Right hindlimb (tissue), 1 donor: ENCODE measurements around the gene DSTN.

Experiments used
- DNase-seq: peaks from one replicate; pipeline ENCODE4 v3.0.0-alpha.2; 2018

Gene DSTN

DNA sequence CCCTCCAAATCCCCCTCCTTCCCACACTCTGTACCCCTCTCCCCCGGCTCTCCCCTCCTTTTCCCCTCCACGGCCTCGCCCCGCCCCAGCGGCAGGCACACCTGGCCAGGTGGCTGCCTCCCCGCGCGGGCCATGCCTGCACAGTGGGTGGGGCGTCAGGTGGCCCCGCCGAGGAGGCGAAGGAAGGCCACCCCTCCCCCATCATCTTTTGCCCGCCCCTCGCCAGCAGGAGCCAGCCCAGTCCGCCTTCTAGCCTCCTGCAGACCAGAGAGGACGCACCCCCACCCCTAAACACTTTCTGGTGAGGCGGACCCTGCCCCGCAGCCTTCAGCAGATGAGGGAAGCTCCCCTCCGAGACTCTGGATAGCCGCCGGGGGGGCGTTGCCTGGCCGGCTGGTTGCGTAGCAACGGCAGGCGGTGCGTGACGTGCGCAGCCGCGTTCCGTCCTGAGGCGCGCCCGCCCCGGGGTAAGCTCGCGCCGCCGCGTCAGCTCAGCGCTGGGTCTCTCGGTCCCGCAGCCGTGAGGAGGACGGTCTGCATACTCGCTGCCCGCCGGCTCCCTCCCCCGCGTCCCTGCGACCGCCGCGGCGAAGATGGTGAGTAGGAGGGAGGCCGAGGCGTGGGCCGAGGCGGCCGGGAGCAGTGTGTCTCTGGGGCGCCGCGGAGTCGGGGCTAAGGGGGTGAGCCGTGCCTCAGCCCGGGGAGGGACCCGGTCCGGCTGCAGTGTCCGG, at the start of gene DSTN:
Gene DSTN (plus strand): TSS at position 460 of the 731 bp plus-strand sequence. CDS start 134 bp downstream, at position 594.
- DNase-seq = peak; percentile 96

DNA sequence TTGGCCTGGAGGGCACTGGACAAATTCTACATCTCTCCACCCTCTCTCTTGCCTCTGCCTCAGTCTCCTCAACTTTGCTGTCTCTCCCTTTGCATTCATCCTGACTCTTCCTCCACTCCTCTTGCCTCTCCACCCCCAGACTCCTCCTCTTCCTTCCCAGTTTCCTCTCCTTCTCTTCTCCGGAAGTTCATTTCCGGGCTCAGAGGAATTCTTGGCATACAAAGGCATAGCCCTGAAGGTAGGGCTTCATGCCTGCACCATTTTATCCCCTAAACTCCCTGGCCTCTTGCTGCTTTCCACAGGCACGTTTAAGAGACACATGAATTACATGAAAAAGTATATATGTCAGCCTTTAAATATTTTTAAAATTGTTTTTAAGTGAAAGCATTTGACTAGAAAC, 49.3 kb upstream of the DSTN start:
- no peak for DNase-seq

DNA sequence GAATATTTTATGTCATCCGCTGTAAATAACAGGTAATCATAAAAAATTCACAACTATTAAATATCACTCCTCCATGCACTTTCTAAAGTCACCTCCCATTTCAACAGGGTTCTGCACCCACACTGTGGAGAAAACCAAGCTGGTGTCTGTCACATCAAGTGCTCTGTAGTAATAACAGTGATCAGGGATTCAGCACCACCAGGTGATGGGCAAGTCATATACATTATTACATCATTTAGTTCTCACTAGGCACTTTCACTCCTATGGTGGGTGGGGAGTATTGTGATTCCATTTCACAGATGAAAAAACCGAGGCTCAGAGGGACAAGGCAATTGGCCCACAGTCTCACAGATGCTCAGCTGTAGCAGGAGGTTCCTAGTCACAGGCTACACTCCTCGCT, 47.3 kb upstream of the DSTN start:
- no peak for DNase-seq

DNA sequence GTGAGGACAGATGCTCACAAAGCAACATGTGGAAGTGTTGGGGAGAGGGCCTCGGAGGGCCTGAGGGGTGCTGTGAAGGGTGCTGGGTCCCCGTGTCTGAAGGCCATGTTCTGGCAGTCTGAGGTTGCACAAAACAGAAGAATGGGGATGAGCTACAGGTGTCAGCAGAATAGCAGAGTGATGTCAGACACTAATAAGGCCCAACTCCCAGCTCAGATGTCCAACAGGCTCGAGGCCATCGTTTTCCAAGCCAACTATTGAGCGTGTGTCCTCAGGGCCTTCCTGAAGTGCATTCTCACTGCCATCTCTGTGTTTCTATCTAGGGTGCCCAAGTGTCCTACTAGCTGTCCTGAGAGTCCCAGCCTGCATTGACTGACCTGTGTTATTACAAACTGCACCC, 46.5 kb upstream of the DSTN start:
- DNase-seq = no peak

DNA sequence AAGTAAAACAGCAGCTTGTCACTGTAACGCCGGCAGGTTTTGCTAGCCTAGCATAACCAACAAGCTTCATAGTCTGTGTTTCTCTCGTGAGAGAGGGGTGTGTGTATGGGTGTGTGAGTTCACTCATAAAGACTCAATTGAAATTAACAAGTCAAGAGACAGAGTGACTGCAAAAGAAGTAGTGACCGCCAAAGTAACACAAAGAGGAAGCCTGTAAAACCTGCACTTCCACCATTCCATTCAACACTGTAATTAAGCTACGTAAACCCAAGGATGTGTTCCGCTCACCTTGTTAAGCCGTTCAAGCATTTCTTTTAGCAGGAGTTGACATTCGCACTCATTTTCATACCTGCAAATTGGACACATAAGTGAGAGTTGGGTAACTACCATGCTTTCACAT, 45.3 kb upstream of the DSTN start:
- no peak for DNase-seq

DNA sequence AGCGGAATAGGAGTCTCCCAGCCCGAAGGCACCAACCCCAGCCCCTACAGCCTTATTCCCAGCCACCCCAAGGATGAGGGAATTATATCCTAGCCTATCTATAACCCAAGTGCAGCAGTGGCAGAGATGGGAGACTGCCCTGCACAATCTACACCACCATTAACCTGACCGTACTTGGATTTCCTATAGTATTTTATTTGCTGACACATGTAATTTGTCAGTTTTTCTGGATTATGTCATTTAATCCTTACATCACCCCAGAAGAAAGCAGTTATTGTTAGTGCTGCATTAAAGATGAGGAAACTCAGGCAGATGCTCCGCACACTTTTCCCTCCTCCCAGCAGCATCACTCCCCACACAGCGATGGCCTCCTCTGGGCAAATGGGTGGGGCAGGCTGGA, 44.7 kb upstream of the DSTN start:
- DNase-seq = no peak

DNA sequence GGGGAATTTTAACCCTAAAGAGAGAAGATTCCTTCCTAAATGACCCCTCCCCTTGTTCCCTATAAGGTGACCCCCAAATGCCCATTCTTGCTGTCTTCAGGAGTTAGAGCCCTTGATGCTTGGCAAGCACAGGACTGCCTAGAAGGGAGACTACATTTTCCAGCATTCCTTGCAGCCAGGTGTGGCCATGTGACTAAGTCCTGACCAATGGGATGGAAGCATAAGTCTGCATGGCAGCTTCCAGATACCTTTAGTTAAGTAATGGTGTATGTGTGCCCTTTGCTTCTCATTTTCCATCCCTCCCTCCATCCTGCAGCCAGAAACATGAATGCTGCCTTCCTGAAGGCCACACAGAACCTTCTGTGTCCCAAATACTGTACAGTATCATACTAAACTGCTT, 44.2 kb upstream of the DSTN start:
- DNase-seq = no peak

DNA sequence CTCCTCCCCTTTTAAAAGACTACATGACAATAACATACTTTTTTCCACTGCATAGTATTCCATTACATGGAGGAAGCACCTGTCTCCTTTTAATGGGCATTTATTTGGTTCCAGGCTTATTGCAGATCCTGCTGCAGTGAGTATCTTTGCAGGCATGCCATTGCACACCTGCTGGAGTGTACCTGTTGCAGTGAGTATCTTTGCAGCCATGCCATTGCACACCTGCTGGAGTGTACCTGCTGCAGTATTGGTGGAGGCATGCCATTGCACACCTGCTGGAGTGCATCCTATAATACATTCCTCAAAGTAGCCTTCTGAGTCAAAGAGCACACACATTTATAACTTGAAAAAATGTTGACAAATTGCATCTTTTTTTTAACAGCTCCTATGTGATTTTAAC, 40.3 kb upstream of the DSTN start:
- no peak for DNase-seq

DNA sequence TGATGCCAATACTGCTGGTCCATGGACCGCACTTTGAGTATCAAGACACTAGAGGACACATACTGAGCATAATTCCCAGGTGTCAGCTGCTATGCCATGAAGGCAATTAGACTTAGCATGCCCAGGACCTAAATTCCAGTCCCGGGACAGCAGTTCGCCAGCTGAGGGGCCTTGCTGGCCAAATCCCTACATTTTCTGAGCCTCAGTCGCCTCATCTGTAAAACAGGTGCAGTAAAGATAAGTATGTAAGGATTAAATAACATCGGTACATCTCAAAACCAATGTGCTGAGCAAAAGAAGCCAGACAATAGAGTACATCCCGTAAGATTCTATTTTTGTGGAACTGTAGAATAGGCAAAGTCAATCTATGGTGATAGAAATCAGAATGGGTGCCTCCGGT, 39.7 kb upstream of the DSTN start:
- DNase-seq = no peak

DNA sequence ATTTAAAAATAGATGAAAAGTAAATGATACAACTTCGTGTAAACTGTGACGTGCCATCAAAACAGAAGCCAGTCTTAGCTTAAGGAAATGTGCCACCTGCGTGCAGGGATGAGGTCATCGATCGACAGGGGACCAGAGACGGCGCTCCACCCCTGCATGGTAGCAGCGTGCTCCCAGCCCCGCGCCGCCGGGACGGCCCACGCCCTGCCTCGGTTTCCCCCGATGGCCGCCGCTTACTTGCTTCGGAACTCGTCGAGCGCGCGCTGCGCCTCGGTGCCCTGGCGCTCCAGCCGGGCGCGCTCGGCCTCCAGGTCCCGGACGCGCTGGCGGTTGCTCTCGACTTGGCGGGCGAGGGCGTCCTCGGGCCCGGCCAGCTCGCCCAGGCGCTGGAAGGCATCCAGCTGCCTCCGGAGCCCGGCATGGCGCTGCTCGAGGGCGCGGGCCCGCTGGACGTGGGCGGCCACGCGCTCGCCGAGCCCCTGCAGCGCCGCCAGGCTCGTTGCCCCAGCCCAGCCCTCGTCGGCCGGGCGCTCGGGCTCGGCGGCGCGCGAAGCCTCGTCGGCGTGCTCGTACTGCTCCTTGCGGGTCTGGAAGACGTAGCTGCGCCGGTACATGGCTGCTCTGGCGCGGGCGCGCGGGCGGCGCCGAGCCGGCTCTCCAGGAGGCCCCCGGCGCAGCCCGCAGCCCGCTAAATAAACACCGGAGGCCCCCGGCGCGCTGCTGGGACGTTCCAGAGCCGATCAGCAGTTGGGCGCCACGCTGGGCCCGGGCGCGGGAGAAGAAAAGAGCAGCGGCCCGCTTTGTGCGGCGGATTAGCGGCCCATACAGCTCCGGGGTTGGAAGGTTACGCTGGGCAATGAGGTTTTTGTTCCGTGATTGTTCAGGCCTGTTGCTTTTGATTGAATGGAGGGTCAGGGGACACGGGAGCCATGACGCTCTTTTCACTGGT, 38.9 kb upstream of the DSTN start, which contains the start of gene BFSP1:
Gene BFSP1 (minus strand): TSS at position 664 of the 949 bp plus-strand sequence. CDS start 50 bp downstream, at position 614.
- DNase-seq = peak; percentile 78

DNA sequence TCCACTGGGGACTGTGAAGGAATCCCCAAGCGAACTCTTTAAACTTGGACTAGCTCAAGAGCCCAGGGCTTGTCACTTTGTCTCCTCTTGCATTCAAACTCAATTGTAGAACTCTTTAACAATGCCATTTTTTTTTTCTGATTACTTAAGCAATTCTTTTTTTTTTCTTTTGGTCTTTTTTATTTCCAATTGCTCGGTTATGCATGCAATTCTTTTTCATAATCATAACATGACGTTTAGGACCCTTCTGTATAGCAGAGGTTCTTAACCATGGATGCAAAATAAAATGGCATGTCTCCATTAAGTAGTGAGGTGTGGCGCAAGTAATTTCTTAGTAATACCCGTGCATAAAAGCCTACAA, 38.2 kb upstream of the DSTN start:
- no peak for DNase-seq

DNA sequence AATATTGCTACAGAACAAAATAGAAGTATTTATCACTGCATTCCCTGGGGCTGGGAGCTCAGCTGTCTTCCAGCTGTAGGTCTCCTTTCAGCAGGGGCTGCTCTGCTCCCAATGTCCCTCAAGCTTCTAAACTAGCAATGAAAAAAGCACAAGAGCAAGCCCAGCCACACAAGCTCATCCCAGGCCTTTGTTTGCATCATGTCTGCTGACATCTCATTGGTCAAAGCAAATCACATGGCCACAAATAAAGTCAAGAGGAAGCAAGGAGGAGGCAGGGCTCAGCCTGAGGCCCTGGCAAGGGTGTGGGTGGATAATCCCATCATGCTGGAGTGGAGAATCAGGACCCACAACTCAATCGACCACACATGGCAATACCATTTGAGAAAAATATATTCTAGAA, 36.5 kb upstream of the DSTN start:
- DNase-seq = no peak

DNA sequence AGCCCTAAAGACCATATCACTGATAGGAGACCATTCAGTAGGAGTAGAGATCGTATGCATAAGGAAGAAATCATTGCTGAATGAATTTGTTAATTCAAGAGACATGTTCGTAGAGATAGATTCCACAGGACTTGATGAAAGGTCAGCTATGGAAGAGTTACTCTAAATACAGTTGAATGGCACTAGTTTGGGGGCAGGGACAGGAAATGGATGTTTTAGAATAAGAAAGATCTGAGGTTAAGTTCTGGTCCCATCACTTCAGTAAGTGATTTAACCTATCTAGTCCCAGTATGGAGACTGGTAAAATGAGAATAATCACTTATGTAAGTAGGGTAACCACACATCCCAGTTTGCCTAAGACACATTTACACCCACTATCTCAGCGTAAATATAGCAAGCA, 35.8 kb upstream of the DSTN start:
- no peak for DNase-seq

DNA sequence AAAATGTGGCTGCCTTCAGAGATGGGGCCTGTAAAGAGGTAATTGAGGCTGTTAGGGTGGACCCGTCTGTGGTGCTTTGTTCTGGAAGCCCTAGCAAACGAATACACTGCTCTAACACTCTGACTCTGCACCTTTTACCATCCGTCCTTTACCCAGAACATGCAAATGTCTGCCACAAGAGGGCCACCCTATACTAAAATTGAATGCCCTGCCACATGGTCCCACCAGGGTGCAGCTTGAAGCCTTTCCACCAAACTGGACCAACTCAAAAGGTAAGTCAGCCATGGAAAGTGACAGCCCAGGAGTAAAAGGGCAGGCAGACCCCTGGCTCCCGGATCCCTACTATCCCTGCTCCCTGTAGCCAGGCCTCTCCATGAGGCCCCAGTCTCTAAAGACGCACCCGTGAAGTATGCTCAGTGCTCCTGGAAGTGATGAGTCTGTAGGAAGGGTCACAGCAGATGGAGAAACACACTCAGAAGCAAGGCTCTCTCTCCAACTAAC, 32.9 kb upstream of the DSTN start:
- DNase-seq = peak; percentile 81

DNA sequence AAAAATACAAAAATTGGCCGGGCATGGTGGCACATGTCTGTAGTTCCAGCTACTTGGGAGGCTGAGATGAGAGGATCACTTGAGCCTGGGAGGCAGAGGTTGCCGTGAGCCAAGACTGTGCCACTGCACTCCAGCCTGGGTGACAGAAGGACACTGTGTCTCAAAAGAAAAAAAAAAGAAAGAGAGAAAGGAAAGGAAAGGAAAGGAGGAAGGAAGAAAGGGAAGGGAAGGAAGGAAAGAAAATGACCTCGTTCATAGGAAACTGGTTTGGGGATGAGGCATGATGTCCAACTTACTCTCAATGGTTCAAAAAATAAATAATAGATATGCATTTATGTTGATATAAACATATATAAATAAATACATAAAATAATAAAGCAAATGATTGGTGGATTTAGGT, 31.9 kb upstream of the DSTN start:
- DNase-seq = no peak

DNA sequence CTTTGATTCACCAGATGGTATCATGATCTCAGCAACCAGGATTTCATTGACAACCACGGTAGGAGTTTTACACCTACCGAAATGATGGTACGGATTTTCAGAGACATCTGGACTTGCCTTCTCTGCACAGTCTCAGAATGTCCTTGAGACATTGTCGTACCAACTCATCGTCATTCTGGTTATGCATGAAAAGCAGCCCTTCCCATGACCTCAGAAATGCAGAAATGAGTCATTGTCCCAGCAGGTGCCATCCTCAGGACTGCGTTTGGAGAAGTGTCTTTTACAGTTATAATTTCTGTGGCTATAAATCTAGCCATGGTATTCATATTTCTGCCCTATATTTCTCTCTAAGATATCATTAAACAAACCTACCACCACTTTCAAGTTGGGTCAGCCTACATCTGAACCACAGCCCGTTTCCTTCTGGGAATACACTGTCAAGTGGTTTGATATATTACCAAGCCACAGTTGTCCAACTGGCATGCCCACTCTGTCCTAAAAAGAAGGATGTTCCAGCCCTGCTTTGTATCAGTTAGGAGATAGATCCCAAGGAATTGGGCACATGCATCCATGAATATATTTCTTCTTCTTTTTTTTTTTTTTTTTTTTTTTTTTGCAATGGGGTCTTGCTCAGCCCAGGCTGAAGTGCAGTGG, 31.2 kb upstream of the DSTN start:
- DNase-seq = no peak

DNA sequence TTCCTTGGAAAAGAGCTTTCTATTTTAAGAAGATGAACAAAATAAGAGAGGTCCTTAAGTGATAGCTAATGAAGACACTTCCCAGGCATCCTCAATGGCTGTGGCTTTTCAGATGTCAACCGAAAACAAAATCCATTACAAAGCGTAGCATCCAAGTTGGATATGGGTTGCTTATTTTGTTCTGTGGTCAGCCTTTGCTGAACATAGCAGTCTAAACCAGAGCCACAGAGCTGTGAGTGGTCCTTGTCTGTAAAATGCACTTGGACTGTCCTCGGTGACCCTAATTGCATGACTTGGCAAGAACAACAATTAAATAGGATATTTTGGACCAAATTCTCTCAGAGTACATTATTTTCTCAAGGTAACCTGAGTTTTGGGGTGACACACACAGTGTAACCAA, 28.3 kb upstream of the DSTN start:
- DNase-seq = no peak

DNA sequence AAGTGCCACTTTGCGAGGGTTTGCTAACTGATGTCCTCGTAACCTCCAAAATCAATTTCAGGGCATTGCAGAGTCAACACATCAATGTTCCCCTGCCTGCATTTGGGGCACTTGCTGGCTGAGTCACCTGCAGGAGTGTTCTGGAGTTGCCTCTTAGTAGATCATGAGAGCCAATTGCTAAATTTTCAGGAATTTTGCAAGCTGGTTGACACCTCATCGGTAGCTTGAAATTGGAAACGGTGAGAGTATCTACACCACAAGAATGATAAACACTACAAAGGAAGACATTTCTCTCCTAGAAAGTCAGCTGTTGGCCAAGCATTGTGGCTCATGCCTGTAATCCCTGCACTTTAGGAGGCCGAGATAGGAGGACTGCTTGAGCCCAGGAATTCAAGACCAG, 27.9 kb upstream of the DSTN start:
- no peak for DNase-seq

DNA sequence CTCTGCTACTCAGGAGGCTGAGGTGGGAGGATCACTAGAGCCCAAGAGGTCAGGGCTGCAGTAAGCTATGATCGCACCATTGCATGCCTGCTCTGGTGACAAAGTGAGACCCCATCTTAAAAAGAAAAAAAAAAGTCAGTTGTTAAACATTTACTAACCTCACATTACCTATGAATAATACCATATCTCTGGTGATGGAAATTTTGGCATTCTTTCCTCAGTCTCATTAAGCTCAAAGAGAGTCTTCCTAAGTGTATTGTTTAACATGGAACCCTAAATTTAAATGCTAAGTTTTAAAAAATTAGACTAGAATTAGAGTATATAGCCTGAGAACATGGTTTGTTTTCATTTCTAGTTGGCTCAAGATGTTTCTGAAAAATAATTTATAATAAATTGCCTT, 27.4 kb upstream of the DSTN start:
- DNase-seq = no peak

DNA sequence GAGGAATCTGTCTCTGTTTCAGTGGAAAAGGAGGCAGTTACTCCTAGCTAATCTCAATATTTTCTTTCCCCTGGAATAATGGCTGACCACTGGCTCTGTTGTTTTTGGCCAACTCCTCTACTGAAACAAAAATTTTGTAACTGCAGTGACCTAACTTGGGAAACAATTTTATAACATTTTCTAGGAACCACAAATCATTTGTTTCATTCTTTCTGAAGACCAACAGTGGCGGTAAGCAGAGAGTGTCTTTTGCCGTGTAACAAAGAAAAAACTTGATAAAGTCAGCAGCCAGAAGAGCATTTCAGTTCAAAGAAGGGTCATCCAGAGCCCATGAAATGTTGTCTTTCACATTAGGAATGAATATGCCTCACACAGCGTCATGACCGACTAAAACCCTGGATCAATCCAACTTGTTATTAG, 26.9 kb upstream of the DSTN start:
- DNase-seq = peak; percentile 47

DNA sequence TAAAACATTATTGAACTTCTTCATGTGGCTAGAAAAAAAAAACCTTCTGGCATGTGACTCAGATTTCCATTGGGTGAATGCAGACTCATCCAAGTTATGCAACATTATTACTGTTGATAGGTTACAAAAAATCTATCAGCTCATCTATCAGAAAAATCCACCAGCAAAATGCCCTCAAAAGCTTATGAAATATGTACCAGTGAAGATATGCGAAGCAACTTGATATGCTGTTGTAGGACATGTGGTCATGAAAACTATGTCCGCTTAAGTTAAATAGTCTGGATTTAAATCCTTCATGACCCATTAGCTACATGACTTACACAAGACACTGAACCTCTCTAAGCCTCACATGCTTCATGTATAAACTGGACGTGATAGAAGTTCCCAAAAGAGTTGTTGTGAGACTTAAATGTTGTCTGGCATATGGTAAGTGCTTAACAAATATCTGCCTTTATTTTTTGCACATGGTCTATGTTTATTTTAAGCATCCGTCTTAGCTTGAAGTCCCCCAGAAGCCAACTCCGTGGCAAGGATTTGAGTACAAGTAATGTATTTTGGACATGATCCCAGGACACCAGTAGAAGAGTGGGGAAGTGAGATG, 26.2 kb upstream of the DSTN start:
- DNase-seq = no peak

DNA sequence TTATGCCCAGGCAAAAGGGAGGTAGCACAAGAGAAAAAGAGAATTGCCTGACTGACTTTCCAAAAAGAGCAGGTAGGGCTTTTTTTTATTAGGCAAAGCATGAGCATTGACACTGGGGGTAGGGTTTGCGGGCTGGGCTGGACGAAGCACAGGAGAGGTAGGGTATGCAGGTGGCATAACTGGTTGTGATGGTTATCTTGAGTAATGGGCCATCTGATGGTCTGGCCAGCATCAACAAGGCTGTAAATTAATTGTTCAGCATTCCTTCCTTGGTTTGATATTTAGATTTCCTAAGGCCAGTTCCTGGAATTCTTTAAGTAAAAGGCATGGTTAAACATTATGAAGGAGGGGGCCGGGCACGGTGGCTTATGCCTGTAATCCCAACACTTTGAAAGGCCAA, 24.7 kb upstream of the DSTN start:
- no peak for DNase-seq

DNA sequence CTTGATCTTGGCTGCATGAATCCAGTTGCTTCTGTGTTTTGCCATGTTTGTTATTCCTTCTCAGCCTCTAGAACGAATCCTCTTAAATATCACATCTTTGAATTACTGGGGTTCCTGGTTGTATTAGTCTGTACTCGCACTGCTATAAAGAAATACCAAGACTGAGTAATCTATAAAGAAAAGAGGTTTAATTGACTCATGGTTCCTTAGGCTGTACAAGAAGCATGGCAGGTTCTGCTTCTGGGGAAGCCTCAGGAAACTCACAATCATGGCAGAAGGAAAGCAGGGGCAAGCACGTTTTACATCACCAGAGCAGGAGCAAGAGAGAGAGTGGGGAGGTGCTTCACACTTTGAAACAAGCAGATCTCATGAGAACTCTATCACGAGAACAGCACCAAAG, 20.7 kb upstream of the DSTN start:
- no peak for DNase-seq
